ENCODE results near the gene TMEM82.

The TMEM82 gene

DNA sequence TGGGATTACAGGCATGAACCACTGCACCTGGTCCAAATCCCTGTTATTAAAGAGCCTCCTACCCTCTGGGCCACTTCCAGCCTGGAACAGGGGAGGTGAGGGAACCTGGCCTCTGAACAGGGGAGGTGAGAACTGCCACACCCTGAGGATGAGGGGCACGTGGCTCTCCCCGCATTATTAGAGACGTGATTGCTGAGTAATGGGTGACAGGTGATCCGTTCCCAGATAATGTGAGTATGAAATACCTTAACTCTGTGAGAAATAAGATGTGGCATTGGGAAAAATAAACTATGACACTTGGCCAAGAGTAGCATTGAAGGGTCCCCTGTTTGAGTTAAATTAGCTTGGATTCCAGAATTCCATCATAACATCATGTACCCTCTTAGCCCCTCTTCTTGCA is 19.9 kb upstream of the TMEM82 start:
- DNase-seq = no peak

DNA sequence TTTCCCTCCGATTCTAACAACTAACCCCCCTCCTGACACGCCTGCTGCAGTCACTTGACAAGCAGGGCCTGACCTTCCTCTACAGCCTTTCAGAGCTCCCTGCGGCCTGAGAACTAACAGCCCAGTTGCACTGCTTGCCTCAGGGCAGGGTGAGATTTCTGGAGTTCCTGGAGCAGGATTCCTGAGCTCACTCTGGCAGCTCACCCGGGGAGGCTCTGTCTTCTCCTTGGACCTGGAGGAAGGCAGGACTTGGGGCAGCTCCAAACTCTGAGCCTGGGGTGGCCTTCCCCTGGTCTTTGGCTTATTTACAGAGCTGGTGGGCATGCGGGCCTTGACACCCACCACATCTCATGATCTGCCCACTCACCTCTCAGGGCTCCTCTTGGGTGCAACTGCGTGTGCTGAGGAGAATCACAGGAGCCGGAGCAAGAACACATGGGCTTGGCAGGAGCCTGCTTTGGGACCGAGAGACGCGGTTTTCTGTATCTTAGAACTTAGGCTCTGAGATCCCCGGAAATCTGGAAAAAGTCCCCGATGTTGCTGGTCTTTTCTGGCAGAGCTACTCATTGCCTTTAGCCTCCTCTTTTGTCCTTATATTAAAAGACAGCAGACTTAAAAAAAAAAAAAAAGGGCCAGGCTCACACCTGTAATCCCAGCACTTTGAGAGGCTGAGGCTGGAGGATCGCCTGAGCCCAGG is 19.3 kb upstream of the TMEM82 start:
- DNase-seq = no peak

DNA sequence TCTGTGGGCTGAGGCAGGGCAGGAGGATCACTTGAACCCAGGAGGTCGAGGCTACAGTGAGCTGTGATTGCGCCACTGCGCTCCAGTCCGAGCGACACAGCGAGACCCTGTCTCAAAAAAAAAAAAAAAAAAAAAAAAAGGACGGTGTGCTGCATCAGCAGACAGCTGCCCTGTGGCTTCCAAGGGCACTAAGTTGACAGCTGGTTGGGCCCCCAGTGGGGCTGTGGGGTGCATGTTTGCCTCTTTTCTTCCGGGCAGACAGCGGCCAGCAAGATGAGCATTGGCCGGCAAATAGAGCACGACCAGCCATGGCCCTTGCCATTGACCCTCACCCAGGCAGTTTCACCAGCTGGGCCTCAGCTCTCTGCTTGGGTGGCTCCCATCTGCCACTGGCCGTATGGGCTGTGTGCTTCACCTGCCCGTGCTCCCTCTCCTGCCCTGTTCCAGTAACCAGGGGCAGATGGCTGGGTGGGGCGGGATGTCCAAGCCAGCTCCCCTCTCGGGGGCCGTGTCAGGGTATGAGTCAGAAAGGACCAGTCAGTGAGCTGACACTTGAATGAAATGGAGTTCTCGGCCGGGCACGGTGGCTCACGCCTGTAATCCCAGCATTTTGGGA is 18.6 kb upstream of the TMEM82 start:
- DNase-seq = no peak

DNA sequence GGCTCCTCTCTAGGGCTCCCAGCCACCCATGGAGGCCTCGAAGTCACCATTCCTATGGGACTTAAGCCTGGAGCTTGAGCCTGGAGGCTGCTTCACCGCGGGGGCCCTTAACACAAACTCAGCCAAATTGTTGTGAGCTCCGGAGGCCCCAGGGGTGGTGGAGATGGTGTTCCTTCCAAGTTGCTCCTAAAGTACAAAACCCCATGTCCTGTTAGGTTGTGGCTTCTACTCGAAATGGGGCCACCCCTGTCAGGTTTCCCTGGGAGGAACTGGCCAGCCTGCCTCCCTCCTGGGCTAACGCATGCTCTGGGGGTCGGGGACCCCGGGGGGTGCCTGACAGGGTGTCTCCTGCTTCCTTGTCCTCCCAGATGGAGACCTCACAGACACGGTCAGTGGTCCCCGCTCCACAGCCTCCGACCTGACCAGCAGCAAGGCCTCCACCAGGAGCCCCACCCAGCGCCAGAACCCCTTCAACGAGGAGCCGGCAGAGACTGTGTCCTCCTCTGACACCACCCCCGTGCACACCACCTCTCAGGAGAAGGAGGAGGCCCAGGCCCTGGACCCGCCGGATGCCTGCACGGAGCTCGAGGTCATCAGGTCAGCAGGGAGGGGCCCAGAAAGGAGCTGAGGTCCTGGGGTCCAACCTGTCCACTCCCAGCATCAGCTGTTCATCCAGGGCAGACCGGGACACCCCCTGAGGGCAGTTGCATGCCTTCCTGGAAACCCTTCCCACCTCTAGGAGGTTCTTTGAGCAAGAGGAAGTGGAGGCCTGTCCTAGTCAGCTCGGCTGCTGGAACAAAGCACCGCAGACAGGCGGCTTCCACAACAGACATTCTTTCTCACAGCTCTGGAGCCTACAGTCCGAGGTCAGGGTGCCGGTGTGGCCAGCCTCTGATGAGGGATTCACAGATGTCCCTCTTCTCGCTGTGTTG is 17.1 kb upstream of the TMEM82 start:
- no peak for DNase-seq

DNA sequence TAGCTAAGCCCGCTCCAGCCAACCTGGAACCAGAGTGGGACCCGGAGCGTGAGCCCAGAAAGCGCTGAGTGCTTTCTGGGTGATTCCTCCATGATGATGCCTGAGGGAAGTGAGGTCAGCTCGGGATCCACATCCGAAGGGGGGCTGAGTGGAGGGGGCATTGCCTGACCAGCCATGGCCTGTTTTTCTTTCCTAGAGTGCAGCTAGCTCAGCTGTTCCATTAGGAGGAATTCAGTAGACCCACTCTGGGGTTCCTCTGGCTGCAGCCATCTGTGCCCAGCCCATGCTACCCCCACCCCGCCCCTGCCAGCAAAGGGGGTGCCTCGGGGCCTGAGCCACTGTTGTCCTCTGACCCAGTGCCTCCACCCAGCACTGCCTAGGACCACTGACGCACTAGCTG is 15.8 kb upstream of the TMEM82 start:
- no peak for DNase-seq

DNA sequence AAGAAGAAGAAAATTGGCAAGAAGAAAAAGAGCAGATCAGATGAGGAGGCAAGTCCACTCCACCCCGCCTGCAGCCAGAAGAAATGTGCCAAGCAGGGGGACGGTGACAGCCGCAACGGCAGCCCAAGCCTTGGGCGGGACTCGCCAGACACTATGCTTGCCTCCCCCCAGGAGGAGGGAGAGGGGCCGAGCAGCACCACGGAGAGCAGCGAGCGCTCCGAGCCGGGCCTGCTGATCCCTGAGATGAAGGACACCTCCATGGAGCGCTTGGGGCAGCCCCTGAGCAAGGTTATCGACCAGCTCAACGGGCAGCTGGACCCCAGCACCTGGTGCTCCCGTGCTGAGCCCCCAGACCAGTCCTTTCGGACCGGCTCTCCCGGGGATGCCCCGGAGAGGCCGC is 15.3 kb upstream of the TMEM82 start:
- no peak for DNase-seq

DNA sequence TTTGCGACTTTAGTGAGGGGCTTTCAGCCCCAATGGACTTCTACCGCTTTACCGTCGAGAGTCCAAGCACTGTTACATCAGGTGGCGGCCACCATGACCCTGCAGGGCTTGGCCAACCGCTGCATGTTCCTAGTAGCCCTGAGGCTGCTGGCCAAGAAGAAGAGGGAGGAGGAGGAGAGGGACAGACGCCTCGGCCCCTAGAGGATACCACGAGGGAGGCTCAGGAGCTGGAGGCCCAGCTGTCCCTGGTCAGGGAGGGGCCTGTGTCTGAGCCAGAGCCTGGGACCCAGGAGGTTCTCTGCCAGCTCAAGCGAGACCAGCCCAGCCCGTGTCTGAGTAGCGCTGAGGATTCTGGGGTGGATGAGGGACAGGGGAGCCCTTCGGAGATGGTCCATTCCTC is 14.9 kb upstream of the TMEM82 start:
- no peak for DNase-seq

DNA sequence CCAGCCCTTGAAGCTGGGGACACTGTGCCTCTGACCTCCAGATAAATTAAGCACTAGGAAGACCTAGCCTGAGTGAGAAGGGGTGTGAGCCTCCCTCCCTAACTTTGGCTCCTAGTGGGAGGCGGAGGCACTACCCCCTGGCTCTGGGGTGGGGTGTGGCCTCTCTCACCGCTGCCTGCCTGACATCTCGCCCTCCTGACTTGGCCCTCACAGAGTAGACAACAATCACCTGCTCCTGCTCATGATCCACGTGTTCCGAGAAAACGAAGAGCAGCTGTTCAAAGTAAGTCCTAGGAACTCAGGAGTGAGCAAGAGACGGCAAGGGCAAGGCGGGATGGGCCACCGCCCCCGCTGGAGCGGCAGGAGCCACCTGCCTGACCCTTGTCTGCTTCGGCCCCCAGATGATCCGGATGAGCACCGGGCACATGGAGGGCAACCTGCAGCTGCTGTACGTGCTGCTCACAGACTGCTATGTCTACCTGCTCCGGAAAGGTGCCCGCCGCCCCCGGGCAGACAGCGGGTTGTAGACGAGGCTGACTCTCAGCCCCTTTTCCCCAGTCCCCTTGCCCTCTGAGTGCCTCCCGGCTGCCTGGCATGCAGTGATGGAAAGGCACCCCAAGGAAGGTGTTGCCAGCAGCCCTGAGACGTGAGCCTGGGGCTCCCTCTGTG is 14.3 kb upstream of the TMEM82 start:
- no peak for DNase-seq

DNA sequence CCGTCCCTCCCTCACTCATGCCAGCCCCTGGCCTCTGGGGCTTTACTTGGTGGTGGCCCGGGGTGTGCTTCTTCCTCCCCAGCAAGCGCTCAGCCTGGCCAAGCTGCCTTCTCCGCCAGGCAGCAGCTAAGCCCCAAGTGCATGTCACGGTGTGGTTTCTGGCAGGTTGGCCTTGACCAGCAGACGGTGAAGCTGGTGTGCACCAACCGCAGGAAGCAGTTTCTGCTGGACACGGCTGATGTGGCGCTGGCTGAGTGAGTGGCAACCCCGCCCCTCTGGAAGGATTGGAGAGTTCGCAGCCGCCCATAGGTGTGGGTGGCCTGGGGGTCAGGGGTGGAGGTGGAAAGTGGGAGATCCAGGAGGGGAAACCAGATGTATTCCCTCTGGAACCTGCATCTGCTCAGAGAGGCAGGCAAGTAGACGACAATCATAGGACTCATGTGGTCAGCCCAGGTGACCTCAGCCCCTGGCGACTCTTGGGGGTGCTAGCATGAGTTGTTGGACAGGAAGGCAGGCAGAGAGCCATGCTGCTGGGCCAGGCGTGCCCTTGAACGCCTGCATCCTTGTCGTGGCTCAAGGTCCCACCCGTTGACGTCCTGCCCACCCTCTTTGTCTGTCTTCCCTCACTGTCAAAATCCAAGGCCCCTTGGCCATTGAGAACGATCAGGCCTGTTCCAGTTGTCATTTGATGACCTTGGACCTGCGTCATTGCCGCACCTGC is 13.2 kb upstream of the TMEM82 start:
- no peak for DNase-seq

DNA sequence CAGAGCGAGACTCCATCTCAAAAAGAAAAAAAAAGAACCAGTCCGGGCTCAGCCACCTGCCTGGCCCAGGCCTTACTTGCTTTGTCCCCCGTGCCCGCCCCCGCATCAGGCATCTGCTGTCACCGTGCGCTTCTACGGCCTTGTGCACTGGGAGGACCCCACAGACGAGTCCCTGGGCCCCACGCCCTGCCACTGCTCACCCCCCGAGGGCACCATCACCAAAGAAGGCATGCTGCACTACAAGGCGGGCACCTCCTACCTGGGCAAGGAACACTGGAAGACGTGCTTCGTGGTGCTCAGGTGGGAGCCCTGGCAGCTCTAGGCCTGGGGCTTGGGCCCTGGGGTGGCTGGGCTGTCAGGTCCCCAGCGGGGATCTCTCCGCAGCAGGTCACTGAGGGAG is 11.9 kb upstream of the TMEM82 start:
- DNase-seq = no peak

DNA sequence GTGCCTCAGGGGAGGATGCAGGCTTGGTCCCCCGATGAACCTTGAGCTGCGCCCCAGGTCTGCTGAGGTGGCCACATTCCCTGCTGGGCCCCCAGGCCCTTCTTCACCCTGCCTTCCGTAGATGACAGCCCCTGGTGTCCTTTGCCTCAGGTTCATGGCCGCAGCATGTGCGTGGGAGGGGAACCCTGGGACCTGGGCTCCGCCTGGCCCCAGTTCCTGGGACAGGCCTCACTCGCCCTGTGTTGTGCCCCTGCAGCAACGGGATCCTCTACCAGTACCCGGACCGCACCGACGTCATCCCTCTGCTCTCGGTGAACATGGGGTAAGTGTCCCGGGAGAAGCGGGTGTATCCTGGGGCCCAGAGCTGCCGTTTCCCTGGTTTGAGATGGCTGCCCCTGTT is 11.4 kb upstream of the TMEM82 start:
- DNase-seq = no peak

DNA sequence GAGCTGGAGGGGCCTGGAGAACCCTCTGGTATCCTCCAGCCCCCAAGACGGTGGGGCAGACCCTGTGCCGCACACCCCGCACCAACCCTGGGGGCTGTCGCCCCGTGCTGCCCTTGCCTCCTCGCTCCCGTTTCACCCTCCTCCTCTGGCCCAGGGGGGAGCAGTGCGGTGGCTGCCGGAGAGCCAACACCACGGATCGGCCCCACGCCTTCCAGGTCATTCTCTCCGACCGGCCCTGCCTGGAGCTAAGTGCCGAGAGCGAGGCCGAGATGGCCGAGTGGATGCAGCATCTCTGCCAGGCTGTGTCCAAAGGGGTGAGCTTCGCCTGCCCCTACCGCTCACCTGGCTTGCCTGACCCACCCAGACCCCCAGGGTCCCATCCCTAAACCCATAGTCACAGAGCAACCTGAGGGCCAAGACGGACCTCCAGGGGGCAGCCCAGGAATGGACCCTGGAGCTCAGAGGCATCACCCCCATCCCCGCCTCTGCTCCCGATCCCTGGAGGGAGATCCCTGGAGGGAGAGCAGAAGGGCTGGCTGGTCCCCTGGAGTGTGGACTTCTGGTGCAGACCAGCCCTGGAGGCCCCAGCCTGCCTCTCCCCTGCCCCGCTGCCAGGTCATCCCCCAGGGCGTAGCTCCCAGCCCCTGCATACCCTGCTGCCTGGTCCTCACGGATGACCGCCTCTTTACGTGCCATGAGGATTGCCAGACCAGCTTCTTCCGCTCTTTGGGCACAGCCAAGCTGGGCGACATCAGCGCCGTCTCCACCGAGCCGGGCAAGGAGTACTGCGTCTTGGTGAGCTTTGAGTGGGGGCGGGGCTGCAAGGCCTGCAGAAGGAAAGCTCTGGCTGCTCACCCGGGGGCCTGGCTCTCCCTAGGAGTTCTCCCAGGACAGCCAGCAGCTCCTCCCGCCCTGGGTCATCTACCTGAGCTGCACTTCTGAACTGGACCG is 10.3 kb upstream of the TMEM82 start:
- DNase-seq = no peak

DNA sequence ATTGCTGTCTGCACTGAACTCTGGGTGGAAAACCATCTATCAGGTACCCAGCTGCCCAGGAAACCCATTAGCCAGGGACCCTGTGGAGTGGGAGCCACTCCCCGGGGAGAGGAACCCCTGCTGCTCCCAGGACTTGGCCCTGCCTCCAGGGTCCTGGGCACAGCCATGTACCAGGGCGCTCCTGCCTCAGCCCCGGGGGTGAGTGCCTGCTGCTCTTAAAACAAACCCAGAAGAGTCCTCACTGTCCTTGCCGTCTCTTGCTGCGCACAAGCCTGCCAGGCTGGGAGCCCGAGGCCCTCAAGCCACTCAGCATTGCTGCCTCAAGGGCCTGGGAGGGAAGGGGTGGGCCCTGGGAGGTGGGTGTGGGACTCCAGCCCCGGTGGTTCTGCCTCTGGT is 9.6 kb upstream of the TMEM82 start:
- no peak for DNase-seq

DNA sequence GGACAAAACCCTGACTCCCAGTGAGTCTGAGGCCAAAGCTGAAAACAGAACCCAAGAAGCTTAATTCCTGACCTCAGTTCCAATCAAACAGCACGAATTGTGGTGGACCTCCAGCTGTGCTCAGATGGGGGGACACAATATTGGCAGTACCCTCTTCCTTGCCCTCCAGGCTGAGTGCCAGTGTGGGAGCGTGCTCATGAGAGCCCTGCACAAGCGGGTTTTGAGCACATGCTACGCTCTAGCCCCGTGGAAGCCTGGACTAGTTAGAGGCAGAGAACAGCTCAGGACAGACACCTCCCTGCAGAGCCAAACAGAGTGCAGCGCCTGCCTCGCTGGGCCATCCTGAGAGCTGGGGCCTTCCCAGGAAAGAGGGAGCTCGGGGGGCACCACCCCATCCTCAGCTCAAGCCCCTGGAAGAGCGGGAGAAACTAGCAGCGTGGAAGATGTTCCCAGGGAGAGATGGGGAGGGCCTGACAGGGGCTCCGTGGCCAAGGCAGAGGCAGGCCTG is 9.0 kb upstream of the TMEM82 start:
- DNase-seq = no peak

DNA sequence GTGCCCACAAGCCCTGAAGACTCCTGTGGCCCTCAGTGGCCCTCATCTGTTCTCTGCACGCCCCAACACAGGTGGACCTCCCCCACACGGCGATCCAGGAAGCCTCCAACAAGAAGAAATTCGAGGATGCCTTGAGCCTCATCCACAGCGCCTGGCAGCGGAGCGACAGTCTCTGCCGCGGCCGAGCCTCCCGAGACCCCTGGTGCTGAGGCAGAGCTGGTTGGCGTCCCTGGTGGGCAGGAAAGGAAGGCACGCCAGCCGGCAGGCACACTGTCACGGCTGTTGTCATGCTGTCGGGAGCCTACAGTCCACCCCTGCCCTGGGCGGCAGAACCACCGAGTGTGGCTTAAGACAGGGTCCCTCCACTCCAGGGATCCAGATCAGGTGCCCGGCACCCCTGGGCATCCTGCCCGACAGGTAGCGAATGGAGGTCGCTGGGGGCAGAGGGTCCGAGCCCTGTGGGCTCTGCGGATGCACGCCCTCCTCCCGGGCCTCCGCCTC is 8.5 kb upstream of the TMEM82 start:
- DNase-seq = no peak

DNA sequence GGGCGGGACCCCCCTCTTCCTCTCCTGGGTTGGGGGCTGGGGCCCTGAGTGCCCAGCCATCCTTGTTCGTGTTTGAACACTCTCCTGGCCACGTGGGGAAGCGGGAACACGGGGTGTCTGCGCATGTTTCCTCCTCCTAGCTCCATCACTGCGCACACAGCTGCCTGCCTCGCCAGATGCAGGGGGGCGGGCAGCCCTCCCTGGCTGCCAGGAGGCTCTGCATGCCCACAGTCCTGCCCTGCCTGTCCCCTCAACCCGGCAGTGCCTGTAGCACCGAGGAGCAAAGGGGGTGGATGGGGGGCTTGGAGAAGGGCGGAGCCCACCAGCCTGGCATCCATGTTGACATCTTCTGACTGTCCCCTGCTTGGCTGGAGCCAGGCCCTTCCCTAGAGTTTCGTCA is 8.0 kb upstream of the TMEM82 start:
- no peak for DNase-seq

DNA sequence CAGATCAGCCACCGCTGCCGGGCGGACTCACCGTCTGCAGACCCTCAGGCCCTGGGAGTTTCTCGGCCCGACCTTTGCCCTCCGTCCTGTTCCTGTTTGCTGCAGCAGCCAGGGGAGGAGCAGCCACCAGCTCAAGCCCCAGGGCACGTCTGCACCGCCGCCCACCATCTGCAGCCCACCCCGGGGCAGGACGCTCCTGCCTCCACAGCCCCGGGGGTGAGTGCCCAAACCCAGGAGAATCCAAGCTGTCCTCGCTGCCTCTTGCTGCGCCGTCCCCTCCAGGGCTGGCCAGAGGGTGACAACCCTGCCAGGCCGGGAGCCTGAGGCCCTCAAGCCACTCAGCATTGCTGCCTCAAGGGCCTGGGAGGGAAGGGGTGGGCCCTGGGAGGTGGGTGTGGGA is 7.4 kb upstream of the TMEM82 start:
- no peak for DNase-seq

DNA sequence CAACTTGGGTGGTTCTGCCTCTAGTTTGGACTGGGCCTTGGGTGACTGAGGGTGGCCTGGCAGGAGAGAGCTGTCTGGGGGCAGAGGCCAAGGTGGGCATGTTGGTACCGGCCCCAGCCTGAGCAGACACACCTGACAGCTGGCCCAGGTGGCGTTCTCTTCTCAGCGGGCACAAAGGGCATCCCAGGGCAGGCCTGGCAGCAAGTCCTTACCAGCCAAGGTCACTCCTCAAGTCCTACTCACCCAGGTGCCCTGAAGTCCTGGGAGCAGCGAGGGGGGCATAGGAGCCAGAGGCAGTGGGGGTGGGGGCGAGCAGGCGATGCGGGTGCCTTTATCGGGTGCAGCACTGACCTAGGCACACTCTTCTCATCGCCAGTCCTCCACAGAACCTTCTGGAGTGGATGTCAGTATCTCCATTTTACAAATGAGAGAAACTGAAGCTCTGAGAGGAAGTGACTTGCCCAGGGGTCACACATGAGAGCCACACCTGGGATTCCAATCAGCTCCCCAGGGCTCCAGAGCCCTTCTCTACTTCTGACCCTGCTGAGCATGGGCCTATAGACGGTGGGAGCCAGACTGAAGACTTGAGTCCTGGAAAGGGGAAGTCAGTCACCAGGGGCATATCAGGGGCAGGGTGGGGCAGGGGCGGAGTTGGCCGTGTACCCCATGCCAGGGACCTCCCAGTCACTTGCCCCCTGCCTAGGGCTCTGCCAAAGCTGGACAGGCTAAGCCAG is 6.8 kb upstream of the TMEM82 start:
- no peak for DNase-seq

DNA sequence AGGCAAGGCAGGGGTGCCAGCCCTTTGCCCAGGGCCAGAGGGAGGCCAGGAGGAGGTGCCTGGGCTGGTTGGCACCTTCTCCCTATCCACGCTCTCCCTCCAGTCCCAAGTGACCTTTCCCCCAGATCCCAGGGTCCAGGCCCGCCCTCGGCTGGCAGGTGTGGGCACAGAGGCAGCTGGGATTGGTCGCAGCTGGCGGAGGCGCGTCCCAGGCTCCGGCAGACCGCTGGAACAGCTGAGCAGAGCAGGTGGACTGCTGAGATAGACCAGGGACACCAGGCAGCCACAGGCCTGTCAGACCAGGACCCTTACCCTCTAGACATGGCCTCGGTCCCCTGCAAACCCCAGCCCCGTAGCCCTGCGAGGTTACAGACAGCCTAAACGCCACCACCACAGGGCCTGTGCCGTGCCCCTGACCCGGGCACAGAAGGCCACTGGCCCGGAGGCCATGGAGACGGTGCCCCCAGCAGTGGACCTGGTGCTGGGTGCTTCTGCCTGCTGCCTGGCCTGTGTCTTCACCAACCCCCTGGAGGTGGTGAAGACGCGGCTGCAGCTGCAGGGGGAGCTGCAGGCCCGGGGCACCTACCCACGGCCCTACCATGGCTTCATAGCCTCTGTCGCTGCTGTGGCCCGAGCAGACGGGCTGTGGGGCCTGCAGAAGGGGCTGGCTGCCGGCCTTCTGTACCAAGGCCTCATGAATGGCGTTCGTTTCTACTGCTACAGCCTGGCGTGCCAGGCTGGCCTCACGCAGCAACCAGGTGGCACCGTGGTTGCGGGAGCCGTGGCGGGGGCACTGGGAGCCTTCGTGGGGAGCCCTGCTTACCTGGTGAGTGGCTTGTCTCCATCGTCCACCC is 6.0 kb upstream of the TMEM82 start, which contains the start of gene SLC25A34:
Gene SLC25A34, plus strand, starts transcription at position 221 of the 854 bp plus-strand sequence. Its CDS starts 228 bp downstream, at position 449.
- DNase-seq = no peak
